GM12878 (cell line): ENCODE results near the gene BHLHE23. TPM values are rescaled to one million over a fixed set of nuclear protein-coding genes. Genes with fewer than 3 reads are reported as not detected.

ENCODE experiments used
- ATAC-seq: fragments of 200-7000 bp; cut with Tn5 transposase; 3 replicates; pipeline ENCODE4 v1.9.1; 2020; ENCODE audit warnings: mild to moderate bottlenecking, moderate library complexity
- BruUV-seq: library from RNA; stranded (reverse); fragments of 400-500 nt; replicated peaks from 2 replicates; lab custom pipeline; 2021; lab: Mats Ljungman, UMichigan
- CTCF ChIA-PET: fragments of 300-600 bp; sonication (Branson Sonifier 250); formaldehyde crosslinking; extraction: SDS; loops from one replicate; lab custom pipeline; 2021; ENCODE audit warnings: inconsistent platforms; lab: Yijun Ruan, JAX
- POLR2A ChIA-PET: fragments of 350-600 bp; formaldehyde crosslinking; extraction: SDS; loops from one replicate; lab custom pipeline; 2021; ENCODE audit warnings: inconsistent platforms; lab: Charles Lee
- RAD21 ChIA-PET: fragments of 300-600 bp; sonication (Branson Sonifier 250); formaldehyde crosslinking; loops from one replicate; lab custom pipeline; 2023; ENCODE audit warnings: antibody characterized with exemption; ENCODE audit not compliant: unreplicated experiment; lab: Charles Lee
- SMC1A ChIA-PET: fragments of 300-600 bp; sonication (Branson Sonifier 250); formaldehyde crosslinking; loops from one replicate; lab custom pipeline; 2023; ENCODE audit not compliant: unreplicated experiment, uncharacterized antibody; lab: Charles Lee
- DNase-seq: peaks from one replicate; pipeline ENCODE4 v3.0.0-alpha.2; 2011; ENCODE audit warnings: low read depth, low spot score
- FAIRE-seq: peaks from 3 replicates; lab custom pipeline; 2011; peaks lifted over from hg19 to GRCh38; lab: Jason Lieb, UNC
- H2AFZ ChIP-seq: 2 replicates; pipeline ENCODE4 v1.6.0; 2011; ENCODE audit warnings: low read depth, low read length, control low read depth; ENCODE audit not compliant: control insufficient read depth
- H3K27ac ChIP-seq: 2 replicates; pipeline ENCODE4 v1.5.1; 2011; ENCODE audit warnings: control low read depth; ENCODE audit not compliant: control insufficient read depth, insufficient read depth
- H3K27me3 ChIP-seq, 2 experiments: replicated peaks in 1 of 2; 2 replicates each; pipeline versions ENCODE4 v1.6.0 to v1.6.1; 2011; ENCODE audit warnings: low read length in 1 of 2; ENCODE audit not compliant: control insufficient read depth in 2 of 2, insufficient read depth in 2 of 2
- H3K36me3 ChIP-seq, 2 experiments: 2 replicates each; pipeline ENCODE4 v1.5.1; 2011; ENCODE audit warnings: low read length in 1 of 2; ENCODE audit not compliant: control insufficient read depth in 2 of 2, insufficient read depth in 2 of 2
- H3K4me1 ChIP-seq: 2 replicates; pipeline ENCODE4 v1.6.1; 2011; ENCODE audit warnings: mild to moderate bottlenecking, low read length, moderate library complexity, mixed read lengths; ENCODE audit not compliant: control insufficient read depth, insufficient read depth
- H3K4me2 ChIP-seq: 2 replicates; pipeline ENCODE4 v1.6.0; 2011; ENCODE audit warnings: control low read depth; ENCODE audit not compliant: control insufficient read depth, insufficient read depth
- H3K4me3 ChIP-seq: fragments of 200-600 bp; sonication (generic); 2 replicates; pipeline ENCODE4 v1.5.1; 2016
- H3K79me2 ChIP-seq: 2 replicates; pipeline ENCODE4 v1.6.0; 2011; ENCODE audit warnings: low read length; ENCODE audit not compliant: control insufficient read depth, insufficient read depth
- H3K9ac ChIP-seq: 2 replicates; pipeline ENCODE4 v1.8.0; 2011; ENCODE audit warnings: low read length, control low read depth, mixed read lengths; ENCODE audit not compliant: control insufficient read depth, insufficient read depth
- H3K9me3 ChIP-seq: replicated peaks from 3 replicates; pipeline ENCODE4 v1.5.1; 2011; ENCODE audit warnings: mild to moderate bottlenecking, low read length; ENCODE audit not compliant: control insufficient read depth, insufficient read depth
- H4K20me1 ChIP-seq: 2 replicates; pipeline ENCODE4 v1.6.0; 2011; ENCODE audit not compliant: control insufficient read depth, insufficient read depth
- BACH1 ChIP-seq: fragments of 450-650 bp; IDR thresholded peaks from 2 replicates; pipeline ENCODE4 v1.6.1; 2017; ENCODE audit warnings: mild to moderate bottlenecking, borderline replicate concordance
- HCFC1 ChIP-seq: fragments of 150-350 bp; IDR thresholded peaks from 2 replicates; pipeline ENCODE4 v1.6.1; 2014; ENCODE audit warnings: low read length
- JUND ChIP-seq: IDR thresholded peaks from 2 replicates; pipeline ENCODE4 v1.6.1; 2012; ENCODE audit warnings: low read depth, mild to moderate bottlenecking, low read length, improper control_type of control experiment, moderate library complexity
- NBN ChIP-seq: fragments of 450-650 bp; IDR thresholded peaks from 2 replicates; pipeline ENCODE4 v1.6.1; 2016
- PAX8 ChIP-seq: fragments of 450-650 bp; IDR thresholded peaks from 2 replicates; pipeline ENCODE4 v1.6.1; 2017; ENCODE audit warnings: mild to moderate bottlenecking, moderate library complexity
- PML ChIP-seq: IDR thresholded peaks from 2 replicates; pipeline ENCODE4 v1.6.1; 2012; ENCODE audit warnings: low read length, inconsistent platforms
- POLR2AphosphoS5 ChIP-seq: IDR thresholded peaks from 2 replicates; pipeline ENCODE4 v1.6.1; 2011; ENCODE audit warnings: mild to moderate bottlenecking, low read length, inconsistent platforms
- SMAD1 ChIP-seq: fragments of 450-650 bp; IDR thresholded peaks from 2 replicates; pipeline ENCODE4 v1.6.1; 2018; ENCODE audit warnings: mild to moderate bottlenecking, low read depth; ENCODE audit not compliant: partially characterized antibody
- STAT1 ChIP-seq: fragments of 450-650 bp; conservative IDR thresholded peaks from 2 replicates; pipeline ENCODE4 v1.6.1; 2014; ENCODE audit warnings: antibody characterized with exemption, mild to moderate bottlenecking
- STAT3 ChIP-seq: IDR thresholded peaks from 2 replicates; pipeline ENCODE4 v1.6.1; 2011; ENCODE audit warnings: low read depth, low read length, improper control_type of control experiment
- SUPT20H ChIP-seq: IDR thresholded peaks from 2 replicates; pipeline ENCODE4 v1.6.1; 2011; ENCODE audit warnings: low read depth, mild to moderate bottlenecking, low read length, moderate library complexity, borderline replicate concordance; ENCODE audit not compliant: control insufficient read depth
- ZNF217 ChIP-seq: fragments of 450-650 bp; IDR thresholded peaks from 2 replicates; pipeline ENCODE4 v1.6.1; 2017; ENCODE audit warnings: antibody characterized with exemption, mild to moderate bottlenecking
- ZNF24 ChIP-seq: fragments of 450-650 bp; IDR thresholded peaks from 2 replicates; pipeline ENCODE4 v1.6.1; 2017; ENCODE audit warnings: antibody characterized with exemption, mild to moderate bottlenecking
- ZNF384 ChIP-seq: IDR thresholded peaks from 2 replicates; pipeline ENCODE4 v1.6.1; 2012; ENCODE audit warnings: low read depth, mild to moderate bottlenecking, low read length, improper control_type of control experiment, borderline replicate concordance
- WGBS: methylation state at CpG from one replicate; pipeline ENCODE4 v1.1.6; 2016; ENCODE audit warnings: low lambda C conversion rate; ENCODE audit not compliant: insufficient replicate concordance, insufficient coverage; ENCODE audit errors: missing lambda C conversion rate; 5-methylcytosine and 5-hydroxymethylcytosine counted together
- in situ Hi-C: fragments of 300-500 bp; cut with MboI; formaldehyde crosslinking; loops from 9 replicates; pipeline ENCODE4 v1.14.3; 2018; ENCODE audit warnings: mixed read lengths
- intact Hi-C: fragments of 100-400 bp; cut with micrococcal nuclease; formaldehyde crosslinking; loops from one replicate; pipeline ENCODE4 v1.14.2; 2022; ENCODE audit not compliant: unreplicated experiment
- polyA plus RNA-seq, 11 experiments: library from polyadenylated mRNA; depleted of rRNA in 4 of 11; unstranded in 6 of 11; stranded (reverse) in 5 of 11; fragments of >200 nt; fragmentation: Nextera tagmentation in 4 of 11; fragmentation: Illumina TruSeq in 1 of 11; extraction: Ambion mirVana in 4 of 11; extraction: Trizol in 1 of 11; gene quantifications; 1 replicate in 1 of 11; 2 replicates in 10 of 11; pipeline versions ENCODE4 v1.2.1 to v1.2.3, GENCODE V29; 2011 to 2016; ENCODE audit warnings: inconsistent platforms in 2 of 11, missing spikeins in 2 of 11, low read depth in 1 of 11
- total RNA-seq, 4 experiments: library from RNA; depleted of rRNA in 3 of 4; stranded (reverse); fragments of >200 nt in 3 of 4; fragmentation: Illumina TruSeq in 1 of 4; extraction: Trizol in 1 of 4; gene quantifications; 2 replicates each; pipeline versions ENCODE4 v1.2.1 to v1.2.3, GENCODE V29; 2013 to 2021
- TF ChIP-seq, protein P1 (sequence below): fragments of 450-650 bp; IDR thresholded peaks from 2 replicates; pipeline ENCODE4 v1.6.1; 2014; ENCODE audit warnings: mild to moderate bottlenecking
- TF ChIP-seq, protein P2 (sequence below): fragments of 450-650 bp; IDR thresholded peaks from 2 replicates; pipeline ENCODE4 v1.6.1; 2016; ENCODE audit warnings: mild to moderate bottlenecking
- TF ChIP-seq, protein P3 (sequence below): fragments of 450-650 bp; IDR thresholded peaks from 2 replicates; pipeline ENCODE4 v1.6.1; 2017; ENCODE audit warnings: borderline replicate concordance
- TF ChIP-seq, protein P4 (sequence below): IDR thresholded peaks from 2 replicates; pipeline ENCODE4 v1.6.1; 2012; ENCODE audit warnings: low read depth, low read length, improper control_type of control experiment

Gene BHLHE23
- total and polyA plus RNA-seq, 10 of the 15 experiments (the other 5 are each of a cell fraction or from before 2014, with no cell fraction given) = 0.28 to 0.33 TPM; not detected in 8

DNA sequence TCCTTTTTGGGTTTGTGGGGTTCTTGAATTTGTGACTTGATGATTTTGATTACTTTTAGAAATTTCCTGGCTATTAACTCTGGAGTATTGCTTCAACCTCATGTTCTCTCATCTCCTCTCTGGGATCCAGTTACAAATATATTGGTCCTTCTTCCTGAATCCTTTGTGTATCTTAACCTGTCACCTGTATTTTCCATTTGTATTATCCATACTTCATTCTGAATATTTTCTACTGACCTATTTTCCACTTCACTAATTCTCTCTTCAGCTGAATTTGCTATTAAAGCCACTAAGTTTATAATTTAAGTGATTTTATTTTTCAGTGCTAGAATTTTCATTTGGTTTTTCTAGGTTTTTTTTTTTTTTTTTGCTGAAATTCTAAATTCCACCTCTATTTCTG lies 6.4 kb upstream of the BHLHE23 start (continued):
- TF ChIP-seq SMAD1 (no peak), ZNF384 (no peak), PML (no peak)

DNA sequence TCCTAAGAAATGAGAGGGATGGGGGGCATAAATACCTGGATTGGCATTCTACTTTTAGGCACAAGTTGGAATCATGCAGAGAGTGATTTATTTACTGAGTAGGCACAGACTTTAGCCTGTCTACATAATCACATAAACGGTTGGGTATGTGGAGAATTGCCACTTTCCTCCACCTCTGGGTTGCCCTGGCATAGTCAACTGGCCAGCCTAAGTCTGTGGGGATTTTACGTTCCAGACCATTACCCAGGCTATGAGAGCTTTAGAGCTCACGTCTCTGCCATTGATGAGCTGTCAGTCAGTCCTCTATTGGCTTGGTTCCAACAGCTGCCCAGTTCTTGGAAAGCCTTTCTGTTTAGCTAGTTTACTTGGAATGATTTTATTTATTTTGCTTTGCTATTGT lies 5.0 kb upstream of the BHLHE23 start:
- Histone ChIP-seq H2AFZ (no peak overlapping the region), H3K27me3 (peaks cover 3 to 4% of the 10 kb centered on the region in 2 experiments; a peak in 3 of 4 replicates), H3K9ac (no peak overlapping the region; the same call in 1 of the 2 replicates), H3K36me3 (no peaks in the 10 kb centered on the region), H3K4me3 (peak overlapping the region; percentile 26; the same call in 1 of the 2 replicates), H3K4me2 (peak overlapping the region; percentile 74; the same call in 1 of the 2 replicates), H4K20me1 (no peaks in the 10 kb centered on the region), H3K79me2 (peaks cover 53% of the 10 kb centered on the region), H3K4me1 (peaks cover 35% of the 10 kb centered on the region), H3K9me3 (peaks cover 3% of the 10 kb centered on the region), H3K27ac (peak overlapping the region; percentile 97)
- ChIA-PET SMC1A (interaction anchor here (0.7 to 3.2 kb wide), 12 partner anchors 9 to 169 kb away, joined by 3 to 17 read pairs (median 4); no protein-coding TSS in a partner anchor), CTCF (interaction anchor here (0.6 to 4.1 kb wide), 17 partner anchors 8 to 167 kb away, joined by 3 to 28 read pairs (median 4); no protein-coding TSS in a partner anchor), POLR2A (interaction anchor here (1.0 to 3.0 kb wide), 6 partner anchors 11 to 93 kb away, joined by 3 to 37 read pairs (median 8); partner anchors contain the start of gene SLC17A9), RAD21 (interaction anchor here (0.5 to 4.2 kb wide), 11 partner anchors 14 to 189 kb away, joined by 3 to 30 read pairs (median 4); partner anchors contain the start of gene GID8)
- DNase-seq = peak; percentile 55
- WGBS = 4% methylated on average over 3 of the region's 3 CpGs
- ATAC-seq = peak; percentile 23
- in situ Hi-C loops = loop anchor here (5.0 kb wide), 1 partner anchor 34 kb away; no protein-coding TSS in a partner anchor
- FAIRE-seq = peak; percentile 90
- intact Hi-C loops = loop anchor here (5.0 kb wide), 1 partner anchor 46 kb away; no protein-coding TSS in a partner anchor
- no TSS peak for BruUV-seq
- TF ChIP-seq, protein P1, sequence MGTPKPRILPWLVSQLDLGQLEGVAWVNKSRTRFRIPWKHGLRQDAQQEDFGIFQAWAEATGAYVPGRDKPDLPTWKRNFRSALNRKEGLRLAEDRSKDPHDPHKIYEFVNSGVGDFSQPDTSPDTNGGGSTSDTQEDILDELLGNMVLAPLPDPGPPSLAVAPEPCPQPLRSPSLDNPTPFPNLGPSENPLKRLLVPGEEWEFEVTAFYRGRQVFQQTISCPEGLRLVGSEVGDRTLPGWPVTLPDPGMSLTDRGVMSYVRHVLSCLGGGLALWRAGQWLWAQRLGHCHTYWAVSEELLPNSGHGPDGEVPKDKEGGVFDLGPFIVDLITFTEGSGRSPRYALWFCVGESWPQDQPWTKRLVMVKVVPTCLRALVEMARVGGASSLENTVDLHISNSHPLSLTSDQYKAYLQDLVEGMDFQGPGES = no peak
- TF ChIP-seq BACH1 = no peak
- no peak for TF ChIP-seq ZNF217
- TF ChIP-seq SUPT20H = no peak
- TF ChIP-seq, protein P2, sequence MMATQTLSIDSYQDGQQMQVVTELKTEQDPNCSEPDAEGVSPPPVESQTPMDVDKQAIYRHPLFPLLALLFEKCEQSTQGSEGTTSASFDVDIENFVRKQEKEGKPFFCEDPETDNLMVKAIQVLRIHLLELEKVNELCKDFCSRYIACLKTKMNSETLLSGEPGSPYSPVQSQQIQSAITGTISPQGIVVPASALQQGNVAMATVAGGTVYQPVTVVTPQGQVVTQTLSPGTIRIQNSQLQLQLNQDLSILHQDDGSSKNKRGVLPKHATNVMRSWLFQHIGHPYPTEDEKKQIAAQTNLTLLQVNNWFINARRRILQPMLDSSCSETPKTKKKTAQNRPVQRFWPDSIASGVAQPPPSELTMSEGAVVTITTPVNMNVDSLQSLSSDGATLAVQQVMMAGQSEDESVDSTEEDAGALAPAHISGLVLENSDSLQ = peak; percentile 92
- TF ChIP-seq, protein P3, sequence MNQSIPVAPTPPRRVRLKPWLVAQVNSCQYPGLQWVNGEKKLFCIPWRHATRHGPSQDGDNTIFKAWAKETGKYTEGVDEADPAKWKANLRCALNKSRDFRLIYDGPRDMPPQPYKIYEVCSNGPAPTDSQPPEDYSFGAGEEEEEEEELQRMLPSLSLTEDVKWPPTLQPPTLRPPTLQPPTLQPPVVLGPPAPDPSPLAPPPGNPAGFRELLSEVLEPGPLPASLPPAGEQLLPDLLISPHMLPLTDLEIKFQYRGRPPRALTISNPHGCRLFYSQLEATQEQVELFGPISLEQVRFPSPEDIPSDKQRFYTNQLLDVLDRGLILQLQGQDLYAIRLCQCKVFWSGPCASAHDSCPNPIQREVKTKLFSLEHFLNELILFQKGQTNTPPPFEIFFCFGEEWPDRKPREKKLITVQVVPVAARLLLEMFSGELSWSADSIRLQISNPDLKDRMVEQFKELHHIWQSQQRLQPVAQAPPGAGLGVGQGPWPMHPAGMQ = no peak
- TF ChIP-seq POLR2AphosphoS5 = peak; percentile 71
- no peak for TF ChIP-seq HCFC1
- no peak for TF ChIP-seq NBN
- TF ChIP-seq STAT1 = no peak
- no peak for TF ChIP-seq JUND
- TF ChIP-seq ZNF24 = no peak
- TF ChIP-seq STAT3 = no peak
- no peak; the same call in 1 of the 2 replicates for TF ChIP-seq PAX8
- TF ChIP-seq, protein P4, sequence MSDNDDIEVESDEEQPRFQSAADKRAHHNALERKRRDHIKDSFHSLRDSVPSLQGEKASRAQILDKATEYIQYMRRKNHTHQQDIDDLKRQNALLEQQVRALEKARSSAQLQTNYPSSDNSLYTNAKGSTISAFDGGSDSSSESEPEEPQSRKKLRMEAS = no peak
